GM12878 (cell line): ENCODE measurements around the gene EEFSEC. TPM values are rescaled to one million over a fixed set of nuclear protein-coding genes. Genes with fewer than 3 reads are reported as not detected.

Source experiments
- ATAC-seq: fragments of 200-7000 bp; cut with Tn5 transposase; 3 replicates; pipeline ENCODE4 v1.9.1; 2020; ENCODE audit warnings: mild to moderate bottlenecking, moderate library complexity
- BruUV-seq: library from RNA; stranded (reverse); fragments of 400-500 nt; replicated peaks from 2 replicates; lab custom pipeline; 2021; lab: Mats Ljungman, UMichigan
- CTCF ChIA-PET: fragments of 300-600 bp; sonication (Branson Sonifier 250); formaldehyde crosslinking; extraction: SDS; loops from one replicate; lab custom pipeline; 2021; ENCODE audit warnings: inconsistent platforms; lab: Yijun Ruan, JAX
- POLR2A ChIA-PET: fragments of 350-600 bp; formaldehyde crosslinking; extraction: SDS; loops from one replicate; lab custom pipeline; 2021; ENCODE audit warnings: inconsistent platforms; lab: Charles Lee
- RAD21 ChIA-PET: fragments of 300-600 bp; sonication (Branson Sonifier 250); formaldehyde crosslinking; loops from one replicate; lab custom pipeline; 2023; ENCODE audit warnings: antibody characterized with exemption; ENCODE audit not compliant: unreplicated experiment; lab: Charles Lee
- SMC1A ChIA-PET: fragments of 300-600 bp; sonication (Branson Sonifier 250); formaldehyde crosslinking; loops from one replicate; lab custom pipeline; 2023; ENCODE audit not compliant: unreplicated experiment, uncharacterized antibody; lab: Charles Lee
- DNase-seq: peaks from one replicate; pipeline ENCODE4 v3.0.0-alpha.2; 2011; ENCODE audit warnings: low read depth, low spot score
- FAIRE-seq: peaks from 3 replicates; lab custom pipeline; 2011; peaks lifted over from hg19 to GRCh38; lab: Jason Lieb, UNC
- H2AFZ ChIP-seq: 2 replicates; pipeline ENCODE4 v1.6.0; 2011; ENCODE audit warnings: low read depth, low read length, control low read depth; ENCODE audit not compliant: control insufficient read depth
- H3K27ac ChIP-seq: 2 replicates; pipeline ENCODE4 v1.5.1; 2011; ENCODE audit warnings: control low read depth; ENCODE audit not compliant: control insufficient read depth, insufficient read depth
- H3K27me3 ChIP-seq, 2 experiments: replicated peaks in 1 of 2; 2 replicates each; pipeline versions ENCODE4 v1.6.0 to v1.6.1; 2011; ENCODE audit warnings: low read length in 1 of 2; ENCODE audit not compliant: control insufficient read depth in 2 of 2, insufficient read depth in 2 of 2
- H3K36me3 ChIP-seq, 2 experiments: 2 replicates each; pipeline ENCODE4 v1.5.1; 2011; ENCODE audit warnings: low read length in 1 of 2; ENCODE audit not compliant: control insufficient read depth in 2 of 2, insufficient read depth in 2 of 2
- H3K4me1 ChIP-seq: 2 replicates; pipeline ENCODE4 v1.6.1; 2011; ENCODE audit warnings: mild to moderate bottlenecking, low read length, moderate library complexity, mixed read lengths; ENCODE audit not compliant: control insufficient read depth, insufficient read depth
- H3K4me2 ChIP-seq: 2 replicates; pipeline ENCODE4 v1.6.0; 2011; ENCODE audit warnings: control low read depth; ENCODE audit not compliant: control insufficient read depth, insufficient read depth
- H3K4me3 ChIP-seq: fragments of 200-600 bp; sonication (generic); 2 replicates; pipeline ENCODE4 v1.5.1; 2016
- H3K79me2 ChIP-seq: 2 replicates; pipeline ENCODE4 v1.6.0; 2011; ENCODE audit warnings: low read length; ENCODE audit not compliant: control insufficient read depth, insufficient read depth
- H3K9ac ChIP-seq: 2 replicates; pipeline ENCODE4 v1.8.0; 2011; ENCODE audit warnings: low read length, control low read depth, mixed read lengths; ENCODE audit not compliant: control insufficient read depth, insufficient read depth
- H3K9me3 ChIP-seq: replicated peaks from 3 replicates; pipeline ENCODE4 v1.5.1; 2011; ENCODE audit warnings: mild to moderate bottlenecking, low read length; ENCODE audit not compliant: control insufficient read depth, insufficient read depth
- H4K20me1 ChIP-seq: 2 replicates; pipeline ENCODE4 v1.6.0; 2011; ENCODE audit not compliant: control insufficient read depth, insufficient read depth
- ATF7 ChIP-seq: fragments of 450-650 bp; IDR thresholded peaks from 2 replicates; pipeline ENCODE4 v1.6.1; 2016; ENCODE audit warnings: low read depth, mild to moderate bottlenecking
- BCL3 ChIP-seq: IDR thresholded peaks from 2 replicates; pipeline ENCODE4 v1.6.1; 2011; ENCODE audit warnings: borderline replicate concordance, low read depth, mild to moderate bottlenecking, moderate library complexity, low read length; ENCODE audit not compliant: insufficient read depth, poor library complexity, severe bottlenecking
- CHD1 ChIP-seq: IDR thresholded peaks from 2 replicates; pipeline ENCODE4 v1.6.1; 2012; ENCODE audit warnings: low read depth, low read length, improper control_type of control experiment
- CTCF ChIP-seq, 3 experiments: IDR thresholded peaks in 2 of 3; conservative IDR thresholded peaks in 1 of 3; 2 replicates each; pipeline ENCODE4 v1.5.1; 2011; ENCODE audit warnings: low read depth in 3 of 3, low read length in 3 of 3, mild to moderate bottlenecking in 3 of 3, control low read depth in 2 of 3, moderate library complexity in 2 of 3, inconsistent platforms in 1 of 3, mixed read lengths in 1 of 3; ENCODE audit not compliant: control insufficient read depth in 2 of 3, insufficient read depth in 1 of 3; ENCODE audit errors: extremely low read depth in 1 of 3
- EGR1 ChIP-seq, 2 experiments: IDR thresholded peaks; 1 replicate in 1 of 2; 2 replicates in 1 of 2; pipeline ENCODE4 v1.6.1; 2011 to 2012; ENCODE audit warnings: low read depth in 2 of 2, low read length in 2 of 2, borderline replicate concordance in 1 of 2, mild to moderate bottlenecking in 1 of 2, moderate library complexity in 1 of 2
- IKZF1 ChIP-seq: fragments of 450-650 bp; conservative IDR thresholded peaks from 2 replicates; pipeline ENCODE4 v1.6.1; 2017; ENCODE audit warnings: antibody characterized with exemption, mild to moderate bottlenecking
- KLF5 ChIP-seq: fragments of 450-650 bp; IDR thresholded peaks from 2 replicates; pipeline ENCODE4 v1.6.1; 2014; ENCODE audit warnings: mild to moderate bottlenecking; ENCODE audit not compliant: partially characterized antibody
- MAX ChIP-seq: IDR thresholded peaks from 2 replicates; pipeline ENCODE4 v1.6.1; 2012; ENCODE audit warnings: low read depth, low read length, improper control_type of control experiment
- RUNX3 ChIP-seq: IDR thresholded peaks from 2 replicates; pipeline ENCODE4 v1.6.1; 2012; ENCODE audit warnings: low read length, inconsistent platforms
- SMAD1 ChIP-seq: fragments of 450-650 bp; IDR thresholded peaks from 2 replicates; pipeline ENCODE4 v1.6.1; 2018; ENCODE audit warnings: mild to moderate bottlenecking, low read depth; ENCODE audit not compliant: partially characterized antibody
- STAT3 ChIP-seq: IDR thresholded peaks from 2 replicates; pipeline ENCODE4 v1.6.1; 2011; ENCODE audit warnings: low read depth, low read length, improper control_type of control experiment
- TAF1 ChIP-seq: IDR thresholded peaks from 2 replicates; pipeline ENCODE4 v1.6.1; 2011; ENCODE audit warnings: mild to moderate bottlenecking, low read depth, low read length, borderline replicate concordance
- TCF7 ChIP-seq: IDR thresholded peaks from 2 replicates; pipeline ENCODE4 v1.6.1; 2014; ENCODE audit warnings: antibody characterized with exemption, borderline replicate concordance
- USF2 ChIP-seq: IDR thresholded peaks from 2 replicates; pipeline ENCODE4 v1.6.1; 2011; ENCODE audit warnings: low read depth, low read length, improper control_type of control experiment, borderline replicate concordance
- ZNF207 ChIP-seq: fragments of 450-650 bp; IDR thresholded peaks from 2 replicates; pipeline ENCODE4 v1.6.1; 2014; ENCODE audit warnings: antibody characterized with exemption, mild to moderate bottlenecking, borderline replicate concordance
- ZNF274 ChIP-seq: IDR thresholded peaks from one replicate; pipeline ENCODE4 v1.8.0; 2011; ENCODE audit not compliant: insufficient read length, insufficient read depth
- ZNF384 ChIP-seq: IDR thresholded peaks from 2 replicates; pipeline ENCODE4 v1.6.1; 2012; ENCODE audit warnings: low read depth, mild to moderate bottlenecking, low read length, improper control_type of control experiment, borderline replicate concordance
- ZZZ3 ChIP-seq: IDR thresholded peaks from 2 replicates; pipeline ENCODE4 v1.6.1; 2011; ENCODE audit warnings: low read depth; ENCODE audit not compliant: control insufficient read depth, insufficient read length
- WGBS: methylation state at CpG from one replicate; pipeline ENCODE4 v1.1.6; 2016; ENCODE audit warnings: low lambda C conversion rate; ENCODE audit not compliant: insufficient replicate concordance, insufficient coverage; ENCODE audit errors: missing lambda C conversion rate; 5-methylcytosine and 5-hydroxymethylcytosine counted together
- in situ Hi-C: fragments of 300-500 bp; cut with MboI; formaldehyde crosslinking; loops from 9 replicates; pipeline ENCODE4 v1.14.3; 2018; ENCODE audit warnings: mixed read lengths
- intact Hi-C: fragments of 100-400 bp; cut with micrococcal nuclease; formaldehyde crosslinking; loops from one replicate; pipeline ENCODE4 v1.14.2; 2022; ENCODE audit not compliant: unreplicated experiment
- polyA plus RNA-seq, 11 experiments: library from polyadenylated mRNA; depleted of rRNA in 4 of 11; unstranded in 6 of 11; stranded (reverse) in 5 of 11; fragments of >200 nt; fragmentation: Nextera tagmentation in 4 of 11; fragmentation: Illumina TruSeq in 1 of 11; extraction: Ambion mirVana in 4 of 11; extraction: Trizol in 1 of 11; gene quantifications; 1 replicate in 1 of 11; 2 replicates in 10 of 11; pipeline versions ENCODE4 v1.2.1 to v1.2.3, GENCODE V29; 2011 to 2016; ENCODE audit warnings: inconsistent platforms in 2 of 11, missing spikeins in 2 of 11, low read depth in 1 of 11
- total RNA-seq, 4 experiments: library from RNA; depleted of rRNA in 3 of 4; stranded (reverse); fragments of >200 nt in 3 of 4; fragmentation: Illumina TruSeq in 1 of 4; extraction: Trizol in 1 of 4; gene quantifications; 2 replicates each; pipeline versions ENCODE4 v1.2.1 to v1.2.3, GENCODE V29; 2013 to 2021

Gene EEFSEC
- total and polyA plus RNA-seq, 10 of the 15 experiments (the other 5 are each of a cell fraction or from before 2014, with no cell fraction given): 0.29 to 29.1 (median 16.1) TPM

- ChIA-PET CTCF (no interaction called here), POLR2A (no interaction called here), SMC1A (interaction anchor here (1.4 kb wide), 1 partner anchor 326 kb away, joined by 4 read pairs; no protein-coding TSS in a partner anchor), RAD21 (no interaction called here)
- H4K20me1 ChIP-seq: no peaks in the 10 kb centered on the region
- no TSS peak for BruUV-seq
- H2AFZ ChIP-seq: no peak overlapping the region
- no peak overlapping the region for H3K9ac ChIP-seq
- no peaks in the 10 kb centered on the region for H3K27me3 ChIP-seq
- no peak overlapping the region for H3K4me2 ChIP-seq
- intact Hi-C loops (no loop called here), in situ Hi-C loops (loop anchor here (5.0 kb wide), 1 partner anchor 186 kb away; no protein-coding TSS in a partner anchor)
- ATAC-seq (no peak), FAIRE-seq (no peak), DNase-seq (no peak)
- H3K9me3 ChIP-seq: no peaks in the 10 kb centered on the region
- H3K79me2 ChIP-seq: no peaks in the 10 kb centered on the region
- WGBS: 51% methylated on average over 12 of the region's 12 CpGs
- no peaks in the 10 kb centered on the region for H3K4me1 ChIP-seq
- H3K36me3 ChIP-seq: no peaks in the 10 kb centered on the region
- no peak overlapping the region for H3K4me3 ChIP-seq
- no peak overlapping the region for H3K27ac ChIP-seq
- TF ChIP-seq ZZZ3 (no peak), ZNF207 (no peak), ATF7 (no peak), ZNF384 (no peak), KLF5 (no peak), CHD1 (no peak), CTCF (IDR thresholded peaks at IDR 0.05 in 2 of 3, conservative IDR thresholded peaks at IDR 0.05 in 1 of 3; ENCODE audit: control insufficient read depth in 2 of 3, extremely low read depth in 1 of 3, insufficient read depth in 1 of 3, low read depth in 3 of 3, low read length in 3 of 3) (no peak), USF2 (no peak), STAT3 (no peak), BCL3 (no peak), TAF1 (no peak), TCF7 (no peak), MAX (no peak), ZNF274 (no peak), IKZF1 (no peak), SMAD1 (no peak), EGR1 (IDR thresholded peaks at IDR 0.05; ENCODE audit: borderline replicate concordance in 1 of 2, low read depth in 2 of 2, low read length in 2 of 2) (no peak), RUNX3 (no peak)
Observed at GRCh38 chr3:128420720-128421438, 267.6 kb downstream of the EEFSEC start.
